GM23338 (cell line): Measurements from ENCODE around the gene LILRA6. TPM values are rescaled to one million over a fixed set of nuclear protein-coding genes. Genes with fewer than 3 reads are reported as not detected.
A peak's percentile ranks its signal among the peaks of the same experiment; 100 is the strongest.

Source experiments
- ATAC-seq: fragments of 200-7000 bp; cut with Tn5 transposase; 3 replicates; pipeline ENCODE4 v1.9.1; 2020
- DNase-seq: peaks from one replicate; pipeline ENCODE4 v3.0.0-alpha.2; 2015; ENCODE audit warnings: low spot score
- H2AFZ ChIP-seq: fragments of 200-600 bp; sonication (generic); 2 replicates; pipeline ENCODE4 v1.8.0; 2016; ENCODE audit warnings: antibody characterized with exemption, mild to moderate bottlenecking, moderate library complexity
- H3F3A ChIP-seq: fragments of 200-600 bp; sonication (generic); replicated peaks from 2 replicates; pipeline ENCODE4 v1.8.0; 2017; ENCODE audit warnings: antibody characterized with exemption, mixed run types, low read depth
- H3K27ac ChIP-seq: fragments of 200-600 bp; sonication (generic); 2 replicates; pipeline ENCODE4 v1.6.1; 2016; ENCODE audit warnings: low read depth
- H3K27me3 ChIP-seq: fragments of 200-600 bp; sonication (generic); 2 replicates; pipeline ENCODE4 v1.8.0; 2016; ENCODE audit warnings: mild to moderate bottlenecking, mixed run types, moderate library complexity; ENCODE audit not compliant: insufficient read depth
- H3K36me3 ChIP-seq: fragments of 200-600 bp; sonication (generic); 2 replicates; pipeline ENCODE4 v1.8.0; 2016; ENCODE audit warnings: mild to moderate bottlenecking; ENCODE audit not compliant: insufficient read depth
- H3K4me1 ChIP-seq: fragments of 200-600 bp; sonication (generic); 2 replicates; pipeline ENCODE4 v1.8.0; 2016; ENCODE audit warnings: mild to moderate bottlenecking, moderate library complexity; ENCODE audit not compliant: insufficient read depth
- H3K4me2 ChIP-seq: fragments of 200-600 bp; sonication (generic); 2 replicates; pipeline ENCODE4 v1.7.1; 2017; ENCODE audit warnings: mixed run types
- H3K4me3 ChIP-seq: fragments of 200-600 bp; sonication (generic); 2 replicates; pipeline ENCODE4 v1.6.1; 2016; ENCODE audit warnings: mixed run types
- H3K79me2 ChIP-seq: fragments of 200-600 bp; sonication (generic); replicated peaks from 2 replicates; pipeline ENCODE4 v1.8.0; 2017; ENCODE audit warnings: mild to moderate bottlenecking; ENCODE audit not compliant: insufficient read depth
- H3K9me2 ChIP-seq: fragments of 200-600 bp; sonication (generic); 2 replicates; pipeline ENCODE4 v1.8.0; 2017; ENCODE audit not compliant: insufficient read depth
- H4K20me1 ChIP-seq: fragments of 200-600 bp; sonication (generic); replicated peaks from 2 replicates; pipeline ENCODE4 v1.8.0; 2017; ENCODE audit warnings: mild to moderate bottlenecking; ENCODE audit not compliant: insufficient read depth
- H3K27ac Mint-ChIP-seq: 2 replicates; pipeline ENCODE4 v1.8.0; 2020; ENCODE audit warnings: inconsistent platforms, mild to moderate bottlenecking, moderate library complexity, mixed read lengths
- H3K27me3 Mint-ChIP-seq: 3 replicates; pipeline ENCODE4 v1.8.0; 2022; ENCODE audit warnings: low read depth, mild to moderate bottlenecking, moderate library complexity, mixed read lengths, inconsistent platforms; ENCODE audit not compliant: insufficient read depth, poor library complexity
- H3K36me3 Mint-ChIP-seq: 3 replicates; pipeline ENCODE4 v1.8.0; 2021; ENCODE audit warnings: low read depth, mild to moderate bottlenecking, inconsistent platforms, moderate library complexity, mixed read lengths
- H3K4me1 Mint-ChIP-seq: 3 replicates; pipeline ENCODE4 v1.8.0; 2020; ENCODE audit warnings: mild to moderate bottlenecking, inconsistent platforms, mixed read lengths
- H3K4me3 Mint-ChIP-seq: 3 replicates; pipeline ENCODE4 v1.8.0; 2021; ENCODE audit warnings: moderate library complexity, mild to moderate bottlenecking, inconsistent platforms, mixed read lengths
- H3K9me3 Mint-ChIP-seq: 3 replicates; pipeline ENCODE4 v1.8.0; 2020; ENCODE audit warnings: moderate library complexity, mild to moderate bottlenecking, inconsistent platforms, mixed read lengths
- CREB1 ChIP-seq: fragments of 250-450 bp; sonication (Bioruptor Pico); IDR thresholded peaks from 2 replicates; pipeline ENCODE4 v1.5.0; 2020; ENCODE audit warnings: low read depth, mild to moderate bottlenecking, moderate library complexity
- EZH2 ChIP-seq: fragments of 200-600 bp; sonication (generic); IDR thresholded peaks from one replicate; pipeline ENCODE4 v1.8.0; 2017; ENCODE audit warnings: antibody characterized with exemption, mild to moderate bottlenecking, low read depth; ENCODE audit not compliant: unreplicated experiment
- JUNB ChIP-seq: IDR thresholded peaks from one replicate; pipeline ENCODE4 v1.6.1; 2016; ENCODE audit warnings: antibody characterized with exemption; ENCODE audit not compliant: unreplicated experiment
- NANOG ChIP-seq: IDR thresholded peaks from 2 replicates; pipeline ENCODE4 v1.6.1; 2016; ENCODE audit warnings: antibody characterized with exemption, borderline replicate concordance
- STAT1 ChIP-seq: IDR thresholded peaks from one replicate; pipeline ENCODE4 v1.6.1; 2016; ENCODE audit warnings: antibody characterized with exemption; ENCODE audit not compliant: unreplicated experiment
- ZNF114 ChIP-seq: fragments of 250-450 bp; sonication (Bioruptor Pico); IDR thresholded peaks from 2 replicates; pipeline ENCODE4 v1.5.0; 2020; ENCODE audit warnings: mild to moderate bottlenecking, moderate library complexity
- ZNF331 ChIP-seq: fragments of 250-450 bp; sonication (Bioruptor Pico); IDR thresholded peaks from 2 replicates; pipeline ENCODE4 v1.5.0; 2020; ENCODE audit warnings: low read depth, mild to moderate bottlenecking, moderate library complexity
- polyA plus RNA-seq: library from polyadenylated mRNA; unstranded; fragments of >200 nt; fragmentation: Nextera tagmentation; extraction: Ambion mirVana; gene quantifications from 2 replicates; pipeline ENCODE4 v1.2.1, GENCODE V29; 2016
- total RNA-seq: library from RNA; depleted of rRNA; stranded (reverse); fragments of >200 nt; shearing (Covaris generic); gene quantifications from 2 replicates; pipeline ENCODE4 v1.2.3, GENCODE V29; 2014
- TF ChIP-seq, protein P1 (sequence below): fragments of 250-450 bp; sonication (Bioruptor Pico); IDR thresholded peaks from 2 replicates; pipeline ENCODE4 v1.5.0; 2020; ENCODE audit warnings: mild to moderate bottlenecking, moderate library complexity
- TF ChIP-seq, protein P2 (sequence below): IDR thresholded peaks from 2 replicates; pipeline ENCODE4 v1.6.1; 2016; ENCODE audit warnings: antibody characterized with exemption
- TF ChIP-seq, protein P3 (sequence below): IDR thresholded peaks from one replicate; pipeline ENCODE4 v1.6.1; 2018; ENCODE audit warnings: antibody characterized with exemption; ENCODE audit not compliant: unreplicated experiment

Gene LILRA6
- total and polyA plus RNA-seq, 2 experiments from 2014 or later, result not detected

DNA sequence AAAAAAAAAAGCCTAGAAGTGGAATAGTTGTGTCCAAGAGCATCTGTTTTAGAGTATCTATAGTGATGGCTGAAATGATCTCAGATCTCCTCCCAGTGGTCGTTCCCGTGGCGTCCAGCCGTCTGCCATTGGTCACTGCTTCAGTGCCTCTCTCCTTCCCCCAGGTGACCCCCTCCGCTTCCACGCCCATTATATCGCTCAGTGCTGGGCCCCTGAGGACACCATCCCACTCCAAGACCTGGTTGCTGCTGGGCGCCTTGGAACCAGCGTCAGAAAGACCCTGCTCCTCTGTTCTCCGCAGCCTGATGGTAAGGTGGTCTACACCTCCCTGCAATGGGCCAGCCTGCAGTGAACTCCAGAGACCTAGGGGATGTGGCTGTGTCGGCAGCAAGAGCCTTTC is 49.6 kb downstream of the LILRA6 start (continued):
- TF ChIP-seq, protein P1, sequence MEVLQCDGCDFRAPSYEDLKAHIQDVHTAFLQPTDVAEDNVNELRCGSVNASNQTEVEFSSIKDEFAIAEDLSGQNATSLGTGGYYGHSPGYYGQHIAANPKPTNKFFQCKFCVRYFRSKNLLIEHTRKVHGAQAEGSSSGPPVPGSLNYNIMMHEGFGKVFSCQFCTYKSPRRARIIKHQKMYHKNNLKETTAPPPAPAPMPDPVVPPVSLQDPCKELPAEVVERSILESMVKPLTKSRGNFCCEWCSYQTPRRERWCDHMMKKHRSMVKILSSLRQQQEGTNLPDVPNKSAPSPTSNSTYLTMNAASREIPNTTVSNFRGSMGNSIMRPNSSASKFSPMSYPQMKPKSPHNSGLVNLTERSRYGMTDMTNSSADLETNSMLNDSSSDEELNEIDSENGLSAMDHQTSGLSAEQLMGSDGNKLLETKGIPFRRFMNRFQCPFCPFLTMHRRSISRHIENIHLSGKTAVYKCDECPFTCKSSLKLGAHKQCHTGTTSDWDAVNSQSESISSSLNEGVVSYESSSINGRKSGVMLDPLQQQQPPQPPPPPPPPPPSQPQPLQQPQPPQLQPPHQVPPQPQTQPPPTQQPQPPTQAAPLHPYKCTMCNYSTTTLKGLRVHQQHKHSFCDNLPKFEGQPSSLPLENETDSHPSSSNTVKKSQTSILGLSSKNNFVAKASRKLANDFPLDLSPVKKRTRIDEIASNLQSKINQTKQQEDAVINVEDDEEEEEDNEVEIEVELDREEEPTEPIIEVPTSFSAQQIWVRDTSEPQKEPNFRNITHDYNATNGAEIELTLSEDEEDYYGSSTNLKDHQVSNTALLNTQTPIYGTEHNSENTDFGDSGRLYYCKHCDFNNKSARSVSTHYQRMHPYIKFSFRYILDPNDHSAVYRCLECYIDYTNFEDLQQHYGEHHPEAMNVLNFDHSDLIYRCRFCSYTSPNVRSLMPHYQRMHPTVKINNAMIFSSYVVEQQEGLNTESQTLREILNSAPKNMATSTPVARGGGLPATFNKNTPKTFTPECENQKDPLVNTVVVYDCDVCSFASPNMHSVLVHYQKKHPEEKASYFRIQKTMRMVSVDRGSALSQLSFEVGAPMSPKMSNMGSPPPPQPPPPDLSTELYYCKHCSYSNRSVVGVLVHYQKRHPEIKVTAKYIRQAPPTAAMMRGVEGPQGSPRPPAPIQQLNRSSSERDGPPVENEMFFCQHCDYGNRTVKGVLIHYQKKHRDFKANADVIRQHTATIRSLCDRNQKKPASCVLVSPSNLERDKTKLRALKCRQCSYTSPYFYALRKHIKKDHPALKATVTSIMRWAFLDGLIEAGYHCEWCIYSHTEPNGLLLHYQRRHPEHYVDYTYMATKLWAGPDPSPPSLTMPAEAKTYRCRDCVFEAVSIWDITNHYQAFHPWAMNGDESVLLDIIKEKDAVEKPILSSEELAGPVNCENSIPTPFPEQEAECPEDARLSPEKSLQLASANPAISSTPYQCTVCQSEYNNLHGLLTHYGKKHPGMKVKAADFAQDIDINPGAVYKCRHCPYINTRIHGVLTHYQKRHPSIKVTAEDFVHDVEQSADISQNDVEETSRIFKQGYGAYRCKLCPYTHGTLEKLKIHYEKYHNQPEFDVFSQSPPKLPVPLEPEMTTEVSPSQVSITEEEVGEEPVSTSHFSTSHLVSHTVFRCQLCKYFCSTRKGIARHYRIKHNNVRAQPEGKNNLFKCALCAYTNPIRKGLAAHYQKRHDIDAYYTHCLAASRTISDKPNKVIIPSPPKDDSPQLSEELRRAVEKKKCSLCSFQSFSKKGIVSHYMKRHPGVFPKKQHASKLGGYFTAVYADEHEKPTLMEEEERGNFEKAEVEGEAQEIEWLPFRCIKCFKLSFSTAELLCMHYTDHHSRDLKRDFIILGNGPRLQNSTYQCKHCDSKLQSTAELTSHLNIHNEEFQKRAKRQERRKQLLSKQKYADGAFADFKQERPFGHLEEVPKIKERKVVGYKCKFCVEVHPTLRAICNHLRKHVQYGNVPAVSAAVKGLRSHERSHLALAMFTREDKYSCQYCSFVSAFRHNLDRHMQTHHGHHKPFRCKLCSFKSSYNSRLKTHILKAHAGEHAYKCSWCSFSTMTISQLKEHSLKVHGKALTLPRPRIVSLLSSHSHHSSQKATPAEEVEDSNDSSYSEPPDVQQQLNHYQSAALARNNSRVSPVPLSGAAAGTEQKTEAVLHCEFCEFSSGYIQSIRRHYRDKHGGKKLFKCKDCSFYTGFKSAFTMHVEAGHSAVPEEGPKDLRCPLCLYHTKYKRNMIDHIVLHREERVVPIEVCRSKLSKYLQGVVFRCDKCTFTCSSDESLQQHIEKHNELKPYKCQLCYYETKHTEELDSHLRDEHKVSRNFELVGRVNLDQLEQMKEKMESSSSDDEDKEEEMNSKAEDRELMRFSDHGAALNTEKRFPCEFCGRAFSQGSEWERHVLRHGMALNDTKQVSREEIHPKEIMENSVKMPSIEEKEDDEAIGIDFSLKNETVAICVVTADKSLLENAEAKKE (CRISPR knock-in tag), result no peak

DNA sequence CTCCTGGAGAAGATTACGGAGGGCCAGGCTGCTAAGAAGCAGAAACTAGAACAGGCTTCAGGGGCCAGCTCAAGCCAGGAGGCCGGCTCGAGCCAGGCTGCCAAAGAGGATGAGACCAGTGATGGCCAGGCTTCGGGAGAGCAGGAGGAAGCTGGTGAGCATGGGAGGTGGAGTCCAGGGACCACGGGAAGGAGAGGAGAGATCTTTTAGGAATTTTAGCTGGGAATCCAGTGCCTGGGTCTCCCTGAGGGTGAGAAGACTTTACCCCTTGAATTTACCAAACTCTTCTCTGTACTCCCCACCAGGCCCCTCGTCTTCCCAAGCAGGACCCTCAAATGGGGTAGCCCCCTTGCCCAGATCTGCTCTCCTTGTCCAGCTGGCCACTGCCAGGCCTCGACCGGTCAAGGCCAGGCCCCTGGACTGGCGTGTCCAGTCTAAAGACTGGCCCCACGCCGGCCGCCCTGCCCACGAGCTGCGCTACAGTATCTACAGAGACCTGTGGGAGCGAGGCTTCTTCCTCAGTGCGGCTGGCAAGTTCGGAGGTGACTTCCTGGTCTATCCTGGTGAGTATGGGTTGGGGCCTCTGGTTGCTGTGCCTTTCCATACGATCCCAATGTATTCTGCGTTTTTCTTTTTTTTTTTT is 50.7 kb downstream of the LILRA6 start:
- Histone ChIP-seq H3K4me3 (peak overlapping the region; percentile 97), H3K36me3 (peaks cover 19% of the 10 kb centered on the region), H3K9me2 (no peaks in the 10 kb centered on the region), H3K27ac (peak overlapping the region; percentile 94), H2AFZ (0 out of 2 replicates have a peak overlapping the region, but pooled peaks have one; percentile 86), H3K27me3 (no peaks in the 10 kb centered on the region), H3K79me2 (peaks cover 42% of the 10 kb centered on the region), H3K4me2 (peak overlapping the region; percentile 98), H4K20me1 (peaks cover 15% of the 10 kb centered on the region), H3K4me1 (peaks cover 7% of the 10 kb centered on the region; the same call in 1 of the 2 replicates), H3F3A (peaks cover 18% of the 10 kb centered on the region)
- Mint-ChIP-seq H3K36me3 (peaks cover 42% of the 10 kb centered on the region), H3K27me3 (peaks cover 18% of the 10 kb centered on the region), H3K4me3 (peak overlapping the region; percentile 88), H3K4me1 (peaks cover 26% of the 10 kb centered on the region), H3K9me3 (no peaks in the 10 kb centered on the region; the same call in 2 of the 3 replicates), H3K27ac (peak overlapping the region; percentile 90)
- ATAC-seq (no peak), DNase-seq (no peak)
- TF ChIP-seq EZH2, result no peak
- TF ChIP-seq CREB1 (CRISPR knock-in tag), result no peak
- no peak for TF ChIP-seq ZNF331 (CRISPR knock-in tag)
- TF ChIP-seq JUNB, result no peak
- TF ChIP-seq ZNF114 (CRISPR knock-in tag), result no peak
- TF ChIP-seq NANOG, result no peak
- TF ChIP-seq STAT1, result no peak
- TF ChIP-seq, protein P2, sequence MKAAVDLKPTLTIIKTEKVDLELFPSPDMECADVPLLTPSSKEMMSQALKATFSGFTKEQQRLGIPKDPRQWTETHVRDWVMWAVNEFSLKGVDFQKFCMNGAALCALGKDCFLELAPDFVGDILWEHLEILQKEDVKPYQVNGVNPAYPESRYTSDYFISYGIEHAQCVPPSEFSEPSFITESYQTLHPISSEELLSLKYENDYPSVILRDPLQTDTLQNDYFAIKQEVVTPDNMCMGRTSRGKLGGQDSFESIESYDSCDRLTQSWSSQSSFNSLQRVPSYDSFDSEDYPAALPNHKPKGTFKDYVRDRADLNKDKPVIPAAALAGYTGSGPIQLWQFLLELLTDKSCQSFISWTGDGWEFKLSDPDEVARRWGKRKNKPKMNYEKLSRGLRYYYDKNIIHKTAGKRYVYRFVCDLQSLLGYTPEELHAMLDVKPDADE, result no peak
- TF ChIP-seq, protein P3, sequence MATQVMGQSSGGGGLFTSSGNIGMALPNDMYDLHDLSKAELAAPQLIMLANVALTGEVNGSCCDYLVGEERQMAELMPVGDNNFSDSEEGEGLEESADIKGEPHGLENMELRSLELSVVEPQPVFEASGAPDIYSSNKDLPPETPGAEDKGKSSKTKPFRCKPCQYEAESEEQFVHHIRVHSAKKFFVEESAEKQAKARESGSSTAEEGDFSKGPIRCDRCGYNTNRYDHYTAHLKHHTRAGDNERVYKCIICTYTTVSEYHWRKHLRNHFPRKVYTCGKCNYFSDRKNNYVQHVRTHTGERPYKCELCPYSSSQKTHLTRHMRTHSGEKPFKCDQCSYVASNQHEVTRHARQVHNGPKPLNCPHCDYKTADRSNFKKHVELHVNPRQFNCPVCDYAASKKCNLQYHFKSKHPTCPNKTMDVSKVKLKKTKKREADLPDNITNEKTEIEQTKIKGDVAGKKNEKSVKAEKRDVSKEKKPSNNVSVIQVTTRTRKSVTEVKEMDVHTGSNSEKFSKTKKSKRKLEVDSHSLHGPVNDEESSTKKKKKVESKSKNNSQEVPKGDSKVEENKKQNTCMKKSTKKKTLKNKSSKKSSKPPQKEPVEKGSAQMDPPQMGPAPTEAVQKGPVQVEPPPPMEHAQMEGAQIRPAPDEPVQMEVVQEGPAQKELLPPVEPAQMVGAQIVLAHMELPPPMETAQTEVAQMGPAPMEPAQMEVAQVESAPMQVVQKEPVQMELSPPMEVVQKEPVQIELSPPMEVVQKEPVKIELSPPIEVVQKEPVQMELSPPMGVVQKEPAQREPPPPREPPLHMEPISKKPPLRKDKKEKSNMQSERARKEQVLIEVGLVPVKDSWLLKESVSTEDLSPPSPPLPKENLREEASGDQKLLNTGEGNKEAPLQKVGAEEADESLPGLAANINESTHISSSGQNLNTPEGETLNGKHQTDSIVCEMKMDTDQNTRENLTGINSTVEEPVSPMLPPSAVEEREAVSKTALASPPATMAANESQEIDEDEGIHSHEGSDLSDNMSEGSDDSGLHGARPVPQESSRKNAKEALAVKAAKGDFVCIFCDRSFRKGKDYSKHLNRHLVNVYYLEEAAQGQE, result no peak
